Prostate gland (tissue), 2 donors: ENCODE measurements around the gene SNX18.

Experiments
- POLR2A ChIP-seq: fragments of 450-650 bp; IDR thresholded peaks from one replicate; pipeline ENCODE4 v1.6.1; 2016; ENCODE audit warnings: antibody characterized with exemption, mild to moderate bottlenecking
- POLR2AphosphoS5 ChIP-seq: sonication (generic); formaldehyde crosslinking; IDR thresholded peaks from one replicate; pipeline ENCODE4 v1.6.1; 2017; ENCODE audit warnings: antibody characterized with exemption
- TF ChIP-seq, protein P1 (sequence below), 4 experiments: fragments of 200-600 bp in 2 of 4; fragments of 450-650 bp in 2 of 4; sonication (generic) in 2 of 4; IDR thresholded peaks; 1 replicate in 3 of 4; 2 replicates in 1 of 4; pipeline ENCODE4 v1.5.1; 2016 to 2019; ENCODE audit warnings: antibody characterized with exemption in 4 of 4, mild to moderate bottlenecking in 2 of 4, moderate library complexity in 2 of 4

DNA sequence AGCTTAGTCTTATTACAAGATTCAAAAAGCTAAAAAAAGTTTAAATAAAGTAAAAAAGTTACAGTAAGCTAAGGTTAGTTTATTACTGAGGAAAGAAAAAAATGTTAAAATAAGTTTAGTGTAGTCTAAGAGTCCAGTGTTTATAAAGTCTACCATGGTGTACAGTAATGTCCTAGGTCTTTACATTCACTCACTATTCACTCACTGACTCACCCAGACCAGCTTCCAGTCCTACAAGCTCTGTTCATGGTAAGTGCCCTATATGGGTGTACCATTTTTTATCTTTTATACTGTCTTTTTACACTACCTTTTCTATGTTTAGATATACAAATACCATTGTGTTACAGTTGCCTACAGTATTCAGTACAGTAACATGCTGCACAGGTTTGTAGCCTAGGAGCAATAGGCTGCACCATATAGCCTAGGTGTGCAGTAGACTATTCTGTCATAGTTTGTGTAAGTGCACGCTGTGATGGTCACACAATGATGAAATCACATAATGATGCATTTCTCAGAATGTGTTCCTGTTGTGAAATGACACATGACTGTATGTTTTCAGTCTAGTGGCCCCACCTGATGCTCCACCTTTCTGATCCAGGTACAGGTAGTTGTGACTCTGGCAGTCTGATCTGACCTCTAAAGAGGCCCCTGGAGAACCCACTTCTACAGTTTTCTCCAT lies 45.7 kb downstream of the SNX18 start:
- TF ChIP-seq, protein P1, sequence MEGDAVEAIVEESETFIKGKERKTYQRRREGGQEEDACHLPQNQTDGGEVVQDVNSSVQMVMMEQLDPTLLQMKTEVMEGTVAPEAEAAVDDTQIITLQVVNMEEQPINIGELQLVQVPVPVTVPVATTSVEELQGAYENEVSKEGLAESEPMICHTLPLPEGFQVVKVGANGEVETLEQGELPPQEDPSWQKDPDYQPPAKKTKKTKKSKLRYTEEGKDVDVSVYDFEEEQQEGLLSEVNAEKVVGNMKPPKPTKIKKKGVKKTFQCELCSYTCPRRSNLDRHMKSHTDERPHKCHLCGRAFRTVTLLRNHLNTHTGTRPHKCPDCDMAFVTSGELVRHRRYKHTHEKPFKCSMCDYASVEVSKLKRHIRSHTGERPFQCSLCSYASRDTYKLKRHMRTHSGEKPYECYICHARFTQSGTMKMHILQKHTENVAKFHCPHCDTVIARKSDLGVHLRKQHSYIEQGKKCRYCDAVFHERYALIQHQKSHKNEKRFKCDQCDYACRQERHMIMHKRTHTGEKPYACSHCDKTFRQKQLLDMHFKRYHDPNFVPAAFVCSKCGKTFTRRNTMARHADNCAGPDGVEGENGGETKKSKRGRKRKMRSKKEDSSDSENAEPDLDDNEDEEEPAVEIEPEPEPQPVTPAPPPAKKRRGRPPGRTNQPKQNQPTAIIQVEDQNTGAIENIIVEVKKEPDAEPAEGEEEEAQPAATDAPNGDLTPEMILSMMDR (IDR thresholded peaks at IDR 0.05): no peak
- TF ChIP-seq POLR2A (no peak), POLR2AphosphoS5 (no peak)
